HCT116 (cell line): ENCODE measurements around the gene ABCB8. TPM values are rescaled to one million over a fixed set of nuclear protein-coding genes. Genes with fewer than 3 reads are reported as not detected.

Source experiments
- ATAC-seq: fragments of 200-7000 bp; cut with Tn5 transposase; 2 replicates; pipeline ENCODE4 v1.9.1; 2020; ENCODE audit warnings: mild to moderate bottlenecking, moderate library complexity
- BruUV-seq: library from RNA; stranded (reverse); fragments of 400-500 nt; replicated peaks from 2 replicates; lab custom pipeline; 2021; lab: Mats Ljungman, UMichigan
- CTCF ChIA-PET: fragments of 300-600 bp; sonication (Branson Sonifier 250); formaldehyde crosslinking; loops from one replicate; lab custom pipeline; 2021; ENCODE audit warnings: antibody characterized with exemption; lab: Charles Lee
- POLR2A ChIA-PET: fragments of 300-600, 350-600 bp; sonication (Branson Sonifier 250); formaldehyde crosslinking; loops from one replicate; lab custom pipeline; 2021; ENCODE audit warnings: antibody characterized with exemption; lab: Charles Lee
- RAD21 ChIA-PET, 2 experiments: fragments of 300-600 bp; sonication (Branson Sonifier 250); formaldehyde crosslinking; loops; one replicate each; lab custom pipeline; 2023; ENCODE audit warnings: low total read pairs in 2 of 2; ENCODE audit not compliant: uncharacterized antibody in 2 of 2, unreplicated experiment in 2 of 2, low non-redundant PET in 1 of 2; lab: Charles Lee
- DNase-seq: peaks from one replicate; pipeline ENCODE4 v3.0.0-alpha.2; 2010; ENCODE audit warnings: low read depth, low spot score
- H2AFZ ChIP-seq: fragments of 200-600 bp; shearing (Covaris generic), sonication (generic); 2 replicates; pipeline ENCODE4 v1.6.1; 2017; ENCODE audit warnings: low read depth, mixed run types, mixed read lengths, antibody characterized with exemption, low read length; ENCODE audit not compliant: poor library complexity, severe bottlenecking
- H3K27ac ChIP-seq: 2 replicates; pipeline ENCODE4 v1.5.1; 2012; ENCODE audit warnings: low read depth, low read length
- H3K27me3 ChIP-seq: fragments of 200-600 bp; sonication (generic); 2 replicates; pipeline ENCODE4 v1.6.1; 2016; ENCODE audit warnings: mixed run types, low read length, mixed read lengths; ENCODE audit not compliant: insufficient read depth
- H3K36me3 ChIP-seq, 2 experiments: fragments of 200-500 bp in 1 of 2; fragments of 200-600 bp in 1 of 2; sonication (Bioruptor generic) in 1 of 2; sonication (generic) in 1 of 2; 2 replicates each; pipeline versions ENCODE4 v1.5.1 to v1.6.1; 2014 to 2016; ENCODE audit warnings: low read length in 2 of 2, inconsistent platforms in 1 of 2, mixed read lengths in 1 of 2, mixed run types in 1 of 2; ENCODE audit not compliant: insufficient read depth in 2 of 2, control insufficient read depth in 1 of 2
- H3K4me1 ChIP-seq, 2 experiments: fragments of 200-600 bp in 1 of 2; sonication (generic) in 1 of 2; 2 replicates each; pipeline versions ENCODE4 v1.5.1 to v1.6.1; 2012 to 2017; ENCODE audit warnings: low read length in 2 of 2, inconsistent platforms in 1 of 2, mild to moderate bottlenecking in 1 of 2, mixed read lengths in 1 of 2, mixed run types in 1 of 2, moderate library complexity in 1 of 2; ENCODE audit not compliant: insufficient read depth in 2 of 2, control insufficient read depth in 1 of 2
- H3K4me2 ChIP-seq: fragments of 200-600 bp; sonication (generic); 2 replicates; pipeline ENCODE4 v1.6.1; 2017; ENCODE audit warnings: mixed run types, low read length, mixed read lengths
- H3K4me3 ChIP-seq, 2 experiments: fragments of 200-600 bp in 1 of 2; sonication (generic) in 1 of 2; replicated peaks in 1 of 2; 2 replicates each; pipeline ENCODE4 v1.5.1; 2011 to 2016; ENCODE audit warnings: low read length in 2 of 2, control low read depth in 1 of 2, low read depth in 1 of 2, mild to moderate bottlenecking in 1 of 2, mixed read lengths in 1 of 2, mixed run types in 1 of 2
- H3K79me2 ChIP-seq: fragments of 200-600 bp; sonication (generic); 2 replicates; pipeline ENCODE4 v1.6.1; 2017; ENCODE audit warnings: mild to moderate bottlenecking, mixed run types, low read length, moderate library complexity, mixed read lengths; ENCODE audit not compliant: insufficient read depth
- H3K9ac ChIP-seq: fragments of 200-600 bp; sonication (generic); 2 replicates; pipeline ENCODE4 v1.6.1; 2016; ENCODE audit warnings: low read length, mixed read lengths
- H3K9me2 ChIP-seq: fragments of 200-600 bp; sonication (generic), shearing (Covaris generic); 2 replicates; pipeline ENCODE4 v1.6.1; 2017; ENCODE audit warnings: mixed run types, mild to moderate bottlenecking, moderate library complexity; ENCODE audit not compliant: insufficient read depth
- H3K9me3 ChIP-seq, 2 experiments: fragments of 200-500 bp in 1 of 2; fragments of 200-600 bp in 1 of 2; sonication (Bioruptor generic) in 1 of 2; sonication (generic) in 1 of 2; 2 replicates each; pipeline ENCODE4 v1.6.1; 2014 to 2017; ENCODE audit warnings: low read length in 2 of 2, mixed read lengths in 2 of 2, inconsistent platforms in 1 of 2, low read depth in 1 of 2, mild to moderate bottlenecking in 1 of 2, mixed run types in 1 of 2, moderate library complexity in 1 of 2; ENCODE audit not compliant: control insufficient read depth in 1 of 2, insufficient read depth in 1 of 2
- H4K20me1 ChIP-seq: fragments of 200-600 bp; sonication (generic), shearing (Covaris generic); 2 replicates; pipeline ENCODE4 v1.6.1; 2017; ENCODE audit warnings: mixed run types, mild to moderate bottlenecking, moderate library complexity; ENCODE audit not compliant: insufficient read depth
- ATF3 ChIP-seq: IDR thresholded peaks from 2 replicates; pipeline ENCODE4 v1.6.1; 2012
- CTCF ChIP-seq, 3 experiments: fragments of 200-600 bp in 1 of 3; sonication (generic) in 1 of 3; IDR thresholded peaks in 2 of 3; conservative IDR thresholded peaks in 1 of 3; 2 replicates each; pipeline ENCODE4 v1.5.1; 2012 to 2017; ENCODE audit warnings: low read depth in 2 of 3, low read length in 2 of 3, antibody characterized with exemption in 1 of 3, borderline replicate concordance in 1 of 3, control low read depth in 1 of 3, mild to moderate bottlenecking in 1 of 3, mixed read lengths in 1 of 3, mixed run types in 1 of 3, moderate library complexity in 1 of 3; ENCODE audit not compliant: insufficient read depth in 1 of 3
- EGR1 ChIP-seq: IDR thresholded peaks from 2 replicates; pipeline ENCODE4 v1.6.1; 2012; ENCODE audit warnings: low read depth
- ELF1 ChIP-seq: IDR thresholded peaks from 2 replicates; pipeline ENCODE4 v1.6.1; 2012; ENCODE audit warnings: low read depth, borderline replicate concordance
- EZH2 ChIP-seq: fragments of 200-600 bp; sonication (generic); IDR thresholded peaks from 2 replicates; pipeline ENCODE4 v1.6.1; 2017; ENCODE audit warnings: antibody characterized with exemption, mixed run types
- EZH2phosphoT487 ChIP-seq: fragments of 200-600 bp; IDR thresholded peaks from 2 replicates; pipeline ENCODE4 v1.6.1; 2018; ENCODE audit warnings: antibody characterized with exemption, borderline replicate concordance
- FOSL1 ChIP-seq: IDR thresholded peaks from 2 replicates; pipeline ENCODE4 v1.6.1; 2012; ENCODE audit warnings: low read depth
- JUND ChIP-seq: IDR thresholded peaks from 2 replicates; pipeline ENCODE4 v1.6.1; 2012
- MAX ChIP-seq: IDR thresholded peaks from 2 replicates; pipeline ENCODE4 v1.6.1; 2012
- POLR2AphosphoS5 ChIP-seq: IDR thresholded peaks from 2 replicates; pipeline ENCODE4 v1.6.1; 2011; ENCODE audit warnings: mild to moderate bottlenecking, low read depth, low read length, moderate library complexity
- RAD21 ChIP-seq: IDR thresholded peaks from 2 replicates; pipeline ENCODE4 v1.6.1; 2012; ENCODE audit warnings: low read depth, mild to moderate bottlenecking
- REST ChIP-seq: IDR thresholded peaks from 2 replicates; pipeline ENCODE4 v1.6.1; 2012; ENCODE audit warnings: low read depth
- SIN3A ChIP-seq: IDR thresholded peaks from 2 replicates; pipeline ENCODE4 v1.6.1; 2012; ENCODE audit warnings: low read depth
- SP1 ChIP-seq: IDR thresholded peaks from 2 replicates; pipeline ENCODE4 v1.6.1; 2012; ENCODE audit warnings: low read depth
- SRF ChIP-seq: IDR thresholded peaks from 2 replicates; pipeline ENCODE4 v1.6.1; 2012; ENCODE audit warnings: low read depth
- TCF7L2 ChIP-seq: IDR thresholded peaks from 2 replicates; pipeline ENCODE4 v1.7.0; 2011; ENCODE audit warnings: borderline replicate concordance, inconsistent platforms; ENCODE audit not compliant: insufficient read depth, insufficient read length; ENCODE audit errors: extremely low read depth
- YY1 ChIP-seq: IDR thresholded peaks from 2 replicates; pipeline ENCODE4 v1.6.1; 2011; ENCODE audit warnings: low read length, low read depth, moderate library complexity, mild to moderate bottlenecking; ENCODE audit not compliant: insufficient replicate concordance; ENCODE audit errors: extremely low read depth
- ZFX ChIP-seq: fragments of 450-650 bp; IDR thresholded peaks from 2 replicates; pipeline ENCODE4 v1.6.1; 2017
- ZNF274 ChIP-seq: fragments of 200-500 bp; sonication (Bioruptor generic); IDR thresholded peaks from 2 replicates; pipeline ENCODE4 v1.6.1; 2014; ENCODE audit warnings: mild to moderate bottlenecking, low read depth, low read length, inconsistent platforms
- intact Hi-C: fragments of 100-400 bp; cut with micrococcal nuclease; formaldehyde crosslinking; loops from 2 replicates; pipeline ENCODE4 v1.10.0; 2022
- total RNA-seq: library from RNA; stranded (reverse); gene quantifications from one replicate; pipeline ENCODE4 v1.2.1, GENCODE V29; 2021; ENCODE audit not compliant: unreplicated experiment
- TF ChIP-seq, protein P1 (sequence below): IDR thresholded peaks from 2 replicates; pipeline ENCODE4 v1.6.1; 2011; ENCODE audit warnings: mild to moderate bottlenecking, low read length, moderate library complexity; ENCODE audit not compliant: insufficient replicate concordance; ENCODE audit errors: extremely low read depth

ABCB8 gene
- total RNA-seq, 1 experiment from 2014 or later, result 55.2 TPM

- H3K36me3 ChIP-seq, result peaks cover 30 to 34% of the 10 kb centered on the region in 2 experiments
- ChIA-PET POLR2A (no interaction called here), RAD21 (no interaction called here), CTCF (no interaction called here)
- H3K9me3 ChIP-seq, result no peaks in the 10 kb centered on the region
- ATAC-seq (no peak), DNase-seq (no peak)
- H3K27me3 ChIP-seq, result no peaks in the 10 kb centered on the region
- no peaks in the 10 kb centered on the region for H3K9me2 ChIP-seq
- no peak overlapping the region for H3K4me3 ChIP-seq
- no peak overlapping the region for H3K4me2 ChIP-seq
- H2AFZ ChIP-seq, result no peak overlapping the region
- intact Hi-C loops, result no loop called here
- H3K27ac ChIP-seq, result no peak overlapping the region
- H4K20me1 ChIP-seq, result no peaks in the 10 kb centered on the region
- H3K9ac ChIP-seq, result no peak overlapping the region
- no peak for TF ChIP-seq FOSL1
- no peak for TF ChIP-seq SP1
- no peak for TF ChIP-seq ZNF274
- no peak for TF ChIP-seq ATF3
- TF ChIP-seq ELF1, result no peak
- no peak for TF ChIP-seq EGR1
- TF ChIP-seq EZH2, result no peak
- TF ChIP-seq TCF7L2, result no peak
- TF ChIP-seq SIN3A, result no peak
- no peak for TF ChIP-seq JUND
- no peak for TF ChIP-seq EZH2phosphoT487
- no peak for TF ChIP-seq MAX
- no peak for TF ChIP-seq RAD21
- no peak for TF ChIP-seq REST
- TF ChIP-seq POLR2AphosphoS5, result no peak
- TF ChIP-seq, protein P1, sequence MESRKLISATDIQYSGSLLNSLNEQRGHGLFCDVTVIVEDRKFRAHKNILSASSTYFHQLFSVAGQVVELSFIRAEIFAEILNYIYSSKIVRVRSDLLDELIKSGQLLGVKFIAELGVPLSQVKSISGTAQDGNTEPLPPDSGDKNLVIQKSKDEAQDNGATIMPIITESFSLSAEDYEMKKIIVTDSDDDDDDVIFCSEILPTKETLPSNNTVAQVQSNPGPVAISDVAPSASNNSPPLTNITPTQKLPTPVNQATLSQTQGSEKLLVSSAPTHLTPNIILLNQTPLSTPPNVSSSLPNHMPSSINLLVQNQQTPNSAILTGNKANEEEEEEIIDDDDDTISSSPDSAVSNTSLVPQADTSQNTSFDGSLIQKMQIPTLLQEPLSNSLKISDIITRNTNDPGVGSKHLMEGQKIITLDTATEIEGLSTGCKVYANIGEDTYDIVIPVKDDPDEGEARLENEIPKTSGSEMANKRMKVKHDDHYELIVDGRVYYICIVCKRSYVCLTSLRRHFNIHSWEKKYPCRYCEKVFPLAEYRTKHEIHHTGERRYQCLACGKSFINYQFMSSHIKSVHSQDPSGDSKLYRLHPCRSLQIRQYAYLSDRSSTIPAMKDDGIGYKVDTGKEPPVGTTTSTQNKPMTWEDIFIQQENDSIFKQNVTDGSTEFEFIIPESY, result no peak
- no peak for TF ChIP-seq ZFX
- TF ChIP-seq SRF, result no peak
- no peak for TF ChIP-seq YY1
- TF ChIP-seq CTCF (IDR thresholded peaks at IDR 0.05 in 2 of 3, conservative IDR thresholded peaks at IDR 0.05 in 1 of 3; ENCODE audit: borderline replicate concordance in 1 of 3, insufficient read depth in 1 of 3, low read depth in 2 of 3, low read length in 2 of 3), result no peak
- H3K79me2 ChIP-seq, result peaks cover 79% of the 10 kb centered on the region
- H3K4me1 ChIP-seq, result peaks cover 15 to 32% of the 10 kb centered on the region in 2 experiments
- no TSS peak for BruUV-seq
These were observed 36.2 kb downstream of the ABCB8 start for GRCh38 chr7:151064454-151064853.
